Embryonic facial prominence (tissue), 1 donor: ENCODE results near the gene DYNLRB1.

ENCODE experiments used
- DNase-seq: peaks from one replicate; pipeline ENCODE4 v3.0.0-alpha.2; 2016; ENCODE audit errors: extremely low spot score

The DYNLRB1 gene

DNA sequence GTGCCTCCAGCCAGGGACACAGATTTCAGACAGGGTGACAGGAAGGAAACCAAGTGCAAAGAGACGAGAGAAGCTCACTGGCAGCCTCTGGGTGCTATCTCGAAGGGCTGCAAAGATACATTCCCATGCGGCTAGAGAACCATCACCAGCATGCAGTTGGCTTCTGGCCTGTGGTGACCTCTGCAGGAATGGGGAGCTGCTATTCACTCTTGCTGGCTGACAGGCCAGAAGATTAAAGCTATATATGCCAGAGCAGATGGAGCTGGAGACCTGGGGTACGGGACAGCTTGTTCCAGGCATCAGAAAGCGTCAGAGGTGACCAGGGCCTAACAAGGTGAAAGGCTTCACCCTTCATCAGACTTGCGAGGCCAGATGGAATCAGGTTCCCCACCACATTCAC lies 62.3 kb downstream of the DYNLRB1 start:
- no peak for DNase-seq

- DNase-seq, result no peak
These were observed 63.2 kb downstream of the DYNLRB1 start for GRCh38 chr20:34579191-34579978.

DNA sequence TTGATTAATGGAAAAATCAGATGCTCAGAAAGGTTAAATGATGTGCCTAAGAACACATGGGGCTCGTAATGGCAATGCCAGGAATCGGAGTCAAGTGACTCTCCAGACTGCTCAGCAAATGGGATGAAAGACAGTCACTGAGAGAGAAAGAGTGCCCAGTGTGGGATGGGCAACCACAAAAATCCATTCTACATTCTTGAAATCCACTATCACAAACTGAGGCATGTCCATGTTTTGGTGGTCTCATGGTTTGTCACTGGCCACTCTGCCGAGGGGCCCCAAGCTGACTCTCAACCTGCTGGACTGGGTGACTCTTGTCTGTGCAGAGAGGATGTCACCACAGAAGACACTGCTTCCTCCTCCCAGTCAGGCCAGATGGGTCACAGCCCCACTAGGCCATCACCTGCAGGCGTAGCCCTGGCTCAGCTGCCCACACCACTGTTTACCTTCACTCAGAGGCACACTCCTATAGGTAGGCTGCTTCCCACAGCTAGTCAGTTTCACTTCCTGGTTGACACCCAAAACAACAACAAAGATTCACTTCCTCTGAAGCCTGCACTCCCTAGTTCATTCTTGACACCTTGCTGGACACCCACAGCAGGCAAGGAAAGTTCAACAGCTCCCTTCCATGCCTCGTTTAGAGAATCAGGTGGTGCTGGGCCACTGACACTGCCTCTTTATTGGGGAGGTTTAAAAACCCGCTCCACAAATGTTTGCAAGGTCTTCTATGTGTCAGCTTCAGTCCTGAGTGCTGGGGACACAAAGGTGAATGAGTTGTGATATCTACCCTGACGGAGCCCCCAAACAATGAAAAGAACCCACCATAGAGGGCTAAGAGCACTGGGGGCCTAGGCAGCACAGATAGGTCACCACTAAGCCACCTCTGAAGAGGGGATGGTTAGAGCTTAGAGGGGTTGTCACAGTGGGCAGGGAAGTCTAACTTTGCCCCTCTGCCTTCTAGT lies 64.0 kb downstream of the DYNLRB1 start:
- no peak for DNase-seq

DNA sequence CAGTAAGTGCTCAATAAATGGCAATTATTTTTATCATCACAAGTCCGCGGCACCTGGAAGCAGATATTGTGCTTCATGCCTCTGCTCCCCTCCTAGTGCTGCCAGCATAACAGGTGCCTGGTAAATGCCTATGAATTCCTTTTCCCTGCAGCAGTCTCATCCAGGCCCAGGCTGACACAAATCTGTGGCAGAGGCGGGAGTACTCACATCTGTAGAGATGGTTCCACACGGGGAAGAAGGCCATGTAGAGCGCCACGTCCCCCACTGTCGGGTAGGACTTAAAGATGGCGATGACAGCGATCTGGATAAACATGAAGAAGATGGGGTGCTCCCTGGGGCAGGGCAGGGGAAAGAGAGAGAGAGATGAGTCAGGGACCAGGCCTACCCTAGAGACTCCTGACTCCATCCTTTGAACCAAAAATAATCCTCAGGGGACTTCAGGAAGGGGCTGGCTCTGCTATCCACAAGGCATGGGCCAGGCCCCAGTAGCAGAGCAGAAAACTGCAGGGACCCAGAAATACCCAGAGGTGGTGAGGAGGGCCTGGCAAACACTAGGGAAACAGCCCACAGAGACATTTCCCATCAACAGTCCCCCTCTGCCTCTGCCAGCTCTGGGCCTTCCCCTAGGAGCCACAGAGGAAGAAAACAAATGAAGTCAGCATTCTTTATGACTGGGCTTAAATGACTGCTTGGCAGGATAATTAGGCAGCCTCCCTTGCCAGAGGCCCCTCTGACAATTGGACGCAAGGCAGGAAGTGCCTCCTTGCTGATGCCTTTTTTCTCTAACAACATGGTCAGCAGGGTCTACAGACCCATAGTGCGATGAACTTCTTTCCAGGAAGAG lies 65.3 kb downstream of the DYNLRB1 start:
- no peak for DNase-seq

GRCh38 chr20:34582221-34582620 lies 66.0 kb downstream of the DYNLRB1 start:
- no peak for DNase-seq

DNA sequence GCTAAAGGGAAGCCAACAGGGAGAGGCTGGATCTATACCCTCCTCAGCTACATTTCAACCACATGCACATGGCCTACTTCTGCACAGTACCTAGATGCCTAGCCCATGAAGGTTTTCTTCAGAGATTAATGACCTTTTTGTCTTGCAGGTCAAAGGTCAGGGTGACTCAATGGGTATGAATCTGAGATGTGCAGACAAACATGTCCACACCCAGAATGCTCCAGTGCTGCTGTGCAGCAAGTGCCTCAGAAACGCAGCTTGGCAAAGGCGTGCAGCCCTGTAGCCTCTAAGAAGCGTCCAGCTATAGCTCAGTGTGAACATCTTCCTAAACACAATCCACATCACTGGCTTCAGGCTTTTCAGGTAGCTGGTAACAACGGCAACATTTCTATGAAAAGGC lies 66.7 kb downstream of the DYNLRB1 start:
- no peak for DNase-seq

- no peak for DNase-seq
These were observed 67.3 kb downstream of the DYNLRB1 start for GRCh38 chr20:34583544-34583943.

GRCh38 chr20:34585019-34585418 lies 68.8 kb downstream of the DYNLRB1 start:
- DNase-seq, result no peak

DNA sequence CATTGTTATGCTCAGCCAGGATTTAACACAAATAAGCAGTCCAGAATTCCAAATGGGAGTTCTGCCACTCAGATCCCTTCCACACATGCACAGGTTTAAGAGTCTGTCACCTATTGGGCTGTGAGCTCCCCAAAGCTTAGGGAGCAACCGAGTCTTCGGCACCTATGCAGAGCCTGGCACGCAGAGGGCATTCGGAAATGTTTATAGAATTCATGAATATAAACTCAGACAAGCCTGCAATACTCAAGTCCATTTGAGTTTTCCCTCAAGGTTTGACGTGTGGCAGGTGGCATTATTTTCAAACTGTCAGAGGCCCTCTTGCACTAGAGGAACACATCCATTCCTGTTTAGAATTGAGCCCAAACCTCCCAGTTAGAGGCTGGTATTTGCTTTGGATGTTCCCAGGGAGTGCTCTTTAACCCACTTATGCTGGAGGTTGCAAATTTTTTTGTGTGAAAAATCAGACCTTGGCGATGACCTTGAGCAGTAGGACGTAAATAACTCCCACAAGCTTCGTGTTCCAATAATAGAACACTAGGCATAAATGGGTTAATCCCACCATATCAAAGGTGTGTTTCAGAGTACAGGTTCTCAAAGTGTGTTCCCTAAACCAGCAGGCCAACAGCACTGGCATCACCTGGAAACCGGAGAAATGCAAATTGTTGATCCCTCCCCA lies 70.4 kb downstream of the DYNLRB1 start:
- no peak for DNase-seq
